ENCODE data around the gene FAM53B.

GRCh38 chr10:124688386-124688785 lies 55.8 kb downstream of the FAM53B start:
- TF ChIP-seq CTCF (conservative IDR thresholded peaks at IDR 0.05; ENCODE audit: low read length): no peak
- TF ChIP-seq EZH2phosphoT487 (IDR thresholded peaks at IDR 0.05; ENCODE audit: borderline replicate concordance, low read depth, low read length): no peak
